Endothelial cell of umbilical vein (primary cell): ENCODE results near the gene PAOX. TPM values are rescaled to one million over a fixed set of nuclear protein-coding genes. Genes with fewer than 3 reads are reported as not detected.

Source experiments
- BruUV-seq: library from RNA; stranded (reverse); fragments of 400-500 nt; replicated peaks from 2 replicates; lab custom pipeline; 2021; lab: Mats Ljungman, UMichigan
- CTCF ChIA-PET: fragments of 300-600, 350-600 bp; sonication (Branson Sonifier 250); formaldehyde crosslinking; loops from one replicate; lab custom pipeline; 2021; ENCODE audit warnings: antibody characterized with exemption, inconsistent platforms; lab: Charles Lee
- POLR2A ChIA-PET: fragments of 300-600, 350-600 bp; sonication (Branson Sonifier 250); formaldehyde crosslinking; loops from one replicate; lab custom pipeline; 2021; ENCODE audit warnings: antibody characterized with exemption, inconsistent platforms; lab: Charles Lee
- DNase-seq: peaks from one replicate; pipeline ENCODE4 v3.0.0-alpha.2; 2011; ENCODE audit warnings: low read depth, low spot score
- FAIRE-seq: peaks from 2 replicates; lab custom pipeline; 2011; peaks lifted over from hg19 to GRCh38; lab: Jason Lieb, UNC
- H2AFZ ChIP-seq: 2 replicates; pipeline ENCODE4 v1.6.0; 2012; ENCODE audit warnings: low read depth, low read length, control low read depth, inconsistent platforms
- H3K27ac ChIP-seq: 2 replicates; pipeline ENCODE4 v1.5.1; 2011; ENCODE audit warnings: low read depth, mild to moderate bottlenecking, control low read depth, low read length, moderate library complexity; ENCODE audit not compliant: insufficient read depth
- H3K27me3 ChIP-seq, 2 experiments: 2 replicates each; pipeline versions ENCODE4 v1.6.0 to v1.6.1; 2011; ENCODE audit warnings: low read length in 2 of 2, mixed read lengths in 1 of 2; ENCODE audit not compliant: control insufficient read depth in 2 of 2, insufficient read depth in 2 of 2
- H3K36me3 ChIP-seq, 2 experiments: 2 replicates in 1 of 2; 3 replicates in 1 of 2; pipeline ENCODE4 v1.5.1; 2011; ENCODE audit warnings: low read length in 2 of 2, mild to moderate bottlenecking in 1 of 2, moderate library complexity in 1 of 2; ENCODE audit not compliant: control insufficient read depth in 2 of 2, insufficient read depth in 2 of 2; ENCODE audit errors: extremely low read depth in 1 of 2
- H3K4me1 ChIP-seq: 3 replicates; pipeline ENCODE4 v1.5.1; 2011; ENCODE audit warnings: mild to moderate bottlenecking, low read length; ENCODE audit not compliant: control insufficient read depth, insufficient read depth; ENCODE audit errors: extremely low read depth
- H3K4me2 ChIP-seq: 2 replicates; pipeline ENCODE4 v1.6.1; 2011; ENCODE audit warnings: low read length, control low read depth, mixed read lengths; ENCODE audit not compliant: insufficient read depth
- H3K4me3 ChIP-seq, 3 experiments: fragments of 200-600 bp in 1 of 3; sonication (generic), shearing (Covaris generic) in 1 of 3; replicated peaks in 1 of 3; 2 replicates each; pipeline ENCODE4 v1.5.1; 2011 to 2016; ENCODE audit warnings: control low read depth in 3 of 3, low read length in 3 of 3, mild to moderate bottlenecking in 2 of 3, inconsistent platforms in 1 of 3, low read depth in 1 of 3, moderate library complexity in 1 of 3; ENCODE audit not compliant: insufficient read depth in 1 of 3
- H3K79me2 ChIP-seq: 2 replicates; pipeline ENCODE4 v1.6.0; 2012; ENCODE audit warnings: low read length, inconsistent platforms; ENCODE audit not compliant: control insufficient read depth, insufficient read depth
- H3K9ac ChIP-seq: replicated peaks from 2 replicates; pipeline ENCODE3; 2011; ENCODE audit warnings: low read length, control low read depth; ENCODE audit not compliant: insufficient read depth; ENCODE audit errors: extremely low read depth
- H3K9me1 ChIP-seq: replicated peaks from 3 replicates; pipeline ENCODE4 v1.6.0; 2011; ENCODE audit warnings: mild to moderate bottlenecking, low read length; ENCODE audit not compliant: control insufficient read depth, insufficient read depth; ENCODE audit errors: extremely low read depth
- H3K9me3 ChIP-seq: replicated peaks from 2 replicates; pipeline ENCODE4 v1.5.1; 2012; ENCODE audit warnings: low read length, inconsistent platforms; ENCODE audit not compliant: control insufficient read depth, insufficient read depth
- H4K20me1 ChIP-seq: replicated peaks from 2 replicates; pipeline ENCODE3; 2011; ENCODE audit warnings: mild to moderate bottlenecking, low read length; ENCODE audit not compliant: control insufficient read depth, insufficient read depth; ENCODE audit errors: extremely low read depth
- CTCF ChIP-seq, 2 donors: IDR thresholded peaks; 1 replicate in 1 of 2; 2 replicates in 1 of 2; pipeline ENCODE4 v1.5.1; 2011; ENCODE audit warnings: low read length in 2 of 2, mild to moderate bottlenecking in 2 of 2, moderate library complexity in 2 of 2, control low read depth in 1 of 2, inconsistent platforms in 1 of 2, low read depth in 1 of 2; ENCODE audit not compliant: insufficient read depth in 1 of 2; ENCODE audit errors: extremely low read depth in 1 of 2
- EZH2 ChIP-seq: IDR thresholded peaks from 2 replicates; pipeline ENCODE4 v1.6.1; 2012; ENCODE audit warnings: borderline replicate concordance, low read depth, mild to moderate bottlenecking, moderate library complexity, low read length, inconsistent platforms; ENCODE audit not compliant: severe bottlenecking
- FOS ChIP-seq: IDR thresholded peaks from 2 replicates; pipeline ENCODE4 v1.6.1; 2011; ENCODE audit warnings: mild to moderate bottlenecking, low read length, moderate library complexity, borderline replicate concordance; ENCODE audit not compliant: insufficient read depth
- GATA2 ChIP-seq: IDR thresholded peaks from 2 replicates; pipeline ENCODE4 v1.7.0; 2011; ENCODE audit warnings: low read depth, mild to moderate bottlenecking, moderate library complexity, mixed read lengths, low read length; ENCODE audit not compliant: insufficient read length, insufficient read depth
- JUN ChIP-seq: IDR thresholded peaks from 2 replicates; pipeline ENCODE4 v1.6.1; 2011; ENCODE audit warnings: borderline replicate concordance, low read depth; ENCODE audit not compliant: insufficient read length, insufficient read depth
- MYC ChIP-seq: IDR thresholded peaks from one replicate; pipeline ENCODE4 v1.6.1; 2011; ENCODE audit warnings: mild to moderate bottlenecking, low read depth, low read length
- POLR2A ChIP-seq: IDR thresholded peaks from 2 replicates; pipeline ENCODE4 v1.6.1; 2012; ENCODE audit warnings: low read depth, mild to moderate bottlenecking, control low read depth, low read length
- POLR2AphosphoS5 ChIP-seq: IDR thresholded peaks from 2 replicates; pipeline ENCODE4 v1.6.1; 2012; ENCODE audit warnings: low read depth, mild to moderate bottlenecking, control low read depth, low read length, moderate library complexity; ENCODE audit not compliant: insufficient read depth
- dilution Hi-C: fragments of 300-500 bp; cut with MboI; formaldehyde crosslinking; loops from one replicate; pipeline ENCODE4 v1.15.0; 2019; ENCODE audit warnings: low sequenced_read_pairs; ENCODE audit not compliant: extremely low pct_ligation_motif_present
- intact Hi-C: fragments of 100-400 bp; cut with micrococcal nuclease; formaldehyde crosslinking; loops from one replicate; pipeline ENCODE4 v1.10.0; 2022
- polyA plus RNA-seq, 4 experiments: library from polyadenylated mRNA; depleted of rRNA in 3 of 4; stranded (reverse) in 3 of 4; unstranded in 1 of 4; fragments of >200 nt; gene quantifications; 2 replicates each; pipeline versions ENCODE4 v1.2.1 to v1.2.3, GENCODE V29; 2011 to 2012; ENCODE audit warnings: missing spikeins in 1 of 4
- total RNA-seq: library from RNA; stranded (reverse); gene quantifications from 2 replicates; pipeline ENCODE4 v1.2.3, GENCODE V29; 2021
- TF ChIP-seq, protein P1 (sequence below): IDR thresholded peaks from 2 replicates; pipeline ENCODE4 v1.6.1; 2011; ENCODE audit not compliant: insufficient read depth, insufficient read length

PAOX gene
- total and polyA plus RNA-seq, 2 donors (not counting 3 experiments of a cell fraction or from before 2014, with no cell fraction given), result 2.6 to 3.8 TPM

- H3K4me3 ChIP-seq, result peak overlapping the region; percentile 46 to 83 (median 69)
- no peak for TF ChIP-seq GATA2
- TF ChIP-seq POLR2AphosphoS5, result no peak
- no peak for TF ChIP-seq EZH2
- no peak for TF ChIP-seq MYC
- TF ChIP-seq FOS, result no peak
- TF ChIP-seq, protein P1, sequence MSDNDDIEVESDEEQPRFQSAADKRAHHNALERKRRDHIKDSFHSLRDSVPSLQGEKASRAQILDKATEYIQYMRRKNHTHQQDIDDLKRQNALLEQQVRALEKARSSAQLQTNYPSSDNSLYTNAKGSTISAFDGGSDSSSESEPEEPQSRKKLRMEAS, result no peak
- no peak for TF ChIP-seq JUN
- TF ChIP-seq CTCF (IDR thresholded peaks at IDR 0.05; ENCODE audit: extremely low read depth in 1 of 2, insufficient read depth in 1 of 2, low read depth in 1 of 2, low read length in 2 of 2), result no peak
- no peak for TF ChIP-seq POLR2A
- peak overlapping the region; percentile 76 for H3K9ac ChIP-seq
- H3K9me1 ChIP-seq, result no peaks in the 10 kb centered on the region
- H2AFZ ChIP-seq, result no peak overlapping the region
- DNase-seq, result no peak
- CTCF ChIA-PET, result no interaction called here
- BruUV-seq, result TSS peak; percentile 55
- dilution Hi-C loops (no loop called here), intact Hi-C loops (loop anchor here (1.0 to 5.0 kb wide), 4 partner anchors 17 to 88 kb away; partner anchors contain the start of genes ECHS1, TUBGCP2 and ZNF511)
- peak overlapping the region; percentile 69 for H3K4me2 ChIP-seq
- H3K79me2 ChIP-seq, result peaks cover 31% of the 10 kb centered on the region
- POLR2A ChIA-PET, result no interaction called here
- no peaks in the 10 kb centered on the region for H3K9me3 ChIP-seq
- peaks cover 6 to 11% of the 10 kb centered on the region in 2 experiments for H3K36me3 ChIP-seq
- no peak for FAIRE-seq
- H3K27me3 ChIP-seq, result no peaks in the 10 kb centered on the region
- H3K27ac ChIP-seq, result peak overlapping the region; percentile 12
- no peaks in the 10 kb centered on the region for H4K20me1 ChIP-seq
- peaks cover 9% of the 10 kb centered on the region for H3K4me1 ChIP-seq
Observed at GRCh38 chr10:133394801-133395221, 15.7 kb downstream of the PAOX start.
